ENCODE measurements around the gene SLC7A6.

SLC7A6 gene

DNA sequence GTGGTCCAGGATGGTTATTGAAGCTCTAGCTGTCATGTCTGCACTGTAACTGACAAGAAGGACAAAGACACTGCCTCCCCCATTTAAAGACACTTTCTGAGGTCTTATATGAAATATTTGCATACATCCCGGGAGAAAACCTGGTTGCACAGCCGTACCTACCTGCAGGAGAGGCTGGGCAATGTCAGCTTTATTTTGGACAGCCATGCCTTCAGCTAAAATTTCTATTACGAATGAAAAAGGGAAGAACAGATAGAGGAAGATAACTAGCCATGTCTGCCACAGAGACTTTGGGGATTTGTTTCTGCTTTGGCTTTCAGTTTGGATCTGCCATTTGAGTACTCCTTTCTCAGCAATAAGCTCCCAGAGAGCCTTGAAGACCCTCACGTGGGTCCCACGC lies 19.0 kb downstream of the SLC7A6 start:
- DNase-seq (ENCODE audit: extremely low spot score), result no peak
- ChIA-PET CTCF (interaction anchor here (0.7 to 15.4 kb wide), 10 partner anchors 11 to 212 kb away, joined by 3 to 268 read pairs (median 8); partner anchors contain the start of gene SLC7A6), POLR2A (interaction anchor here (1.0 to 1.2 kb wide), 2 partner anchors 18 to 19 kb away, joined by 3 to 4 read pairs; partner anchors contain the start of gene SLC7A6)
- TF ChIP-seq, protein P1, sequence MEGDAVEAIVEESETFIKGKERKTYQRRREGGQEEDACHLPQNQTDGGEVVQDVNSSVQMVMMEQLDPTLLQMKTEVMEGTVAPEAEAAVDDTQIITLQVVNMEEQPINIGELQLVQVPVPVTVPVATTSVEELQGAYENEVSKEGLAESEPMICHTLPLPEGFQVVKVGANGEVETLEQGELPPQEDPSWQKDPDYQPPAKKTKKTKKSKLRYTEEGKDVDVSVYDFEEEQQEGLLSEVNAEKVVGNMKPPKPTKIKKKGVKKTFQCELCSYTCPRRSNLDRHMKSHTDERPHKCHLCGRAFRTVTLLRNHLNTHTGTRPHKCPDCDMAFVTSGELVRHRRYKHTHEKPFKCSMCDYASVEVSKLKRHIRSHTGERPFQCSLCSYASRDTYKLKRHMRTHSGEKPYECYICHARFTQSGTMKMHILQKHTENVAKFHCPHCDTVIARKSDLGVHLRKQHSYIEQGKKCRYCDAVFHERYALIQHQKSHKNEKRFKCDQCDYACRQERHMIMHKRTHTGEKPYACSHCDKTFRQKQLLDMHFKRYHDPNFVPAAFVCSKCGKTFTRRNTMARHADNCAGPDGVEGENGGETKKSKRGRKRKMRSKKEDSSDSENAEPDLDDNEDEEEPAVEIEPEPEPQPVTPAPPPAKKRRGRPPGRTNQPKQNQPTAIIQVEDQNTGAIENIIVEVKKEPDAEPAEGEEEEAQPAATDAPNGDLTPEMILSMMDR (IDR thresholded peaks at IDR 0.05; ENCODE audit: control extremely low read depth, extremely low read depth, low read depth, missing control alignments), result no peak

DNA sequence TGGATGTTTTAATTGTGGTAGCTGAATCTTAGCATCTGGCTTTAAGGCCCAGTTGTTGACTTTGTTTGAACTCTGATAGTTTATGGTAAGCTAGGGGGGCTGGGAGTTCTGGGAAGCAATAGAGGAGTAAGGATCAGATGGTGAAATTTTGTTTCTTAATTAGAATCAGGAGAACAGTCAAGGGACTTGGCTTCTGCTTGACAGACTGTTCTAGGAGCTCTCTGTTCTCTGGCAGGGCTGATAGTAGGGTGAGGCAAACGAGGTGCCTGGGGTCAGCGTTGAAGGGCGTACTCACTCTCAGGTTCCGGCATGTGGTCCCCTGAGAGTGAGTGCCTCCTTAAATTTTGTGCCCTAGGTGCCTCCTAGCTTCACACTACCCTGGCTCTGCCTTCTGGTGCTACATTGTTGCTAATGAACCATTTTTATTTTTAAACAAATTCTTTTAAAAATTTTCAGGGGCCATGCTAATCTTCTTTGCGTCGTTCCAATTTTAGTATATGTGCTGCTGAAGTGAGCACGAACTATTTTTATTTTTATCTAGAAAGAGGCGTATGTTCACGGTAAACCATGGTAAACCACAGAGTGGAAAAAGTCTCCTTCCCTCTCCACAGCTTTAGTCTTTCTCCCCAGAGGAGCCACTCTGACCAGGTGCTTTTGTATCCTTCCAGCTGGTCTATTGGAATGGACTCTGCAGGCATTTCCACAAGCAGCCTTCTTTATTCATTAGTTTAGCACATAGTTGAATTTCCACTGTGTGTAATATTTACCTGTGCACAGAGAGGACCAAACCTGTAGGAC lies 19.7 kb downstream of the SLC7A6 start:
- ChIA-PET CTCF (interaction anchor here (0.7 to 15.4 kb wide), 11 partner anchors 9 to 46 kb away, joined by 3 to 268 read pairs (median 8); partner anchors contain the start of gene SLC7A6), POLR2A (interaction anchor here (0.6 to 1.3 kb wide), 6 partner anchors 12 to 536 kb away, joined by 3 to 6 read pairs (median 4); partner anchors contain the start of genes PRMT7, SLC7A6 and SLC7A6OS)
- TF ChIP-seq, protein P1 (IDR thresholded peaks at IDR 0.05; ENCODE audit: control extremely low read depth, extremely low read depth, low read depth, missing control alignments), result no peak
- DNase-seq (ENCODE audit: extremely low spot score), result peak; percentile 56

DNA sequence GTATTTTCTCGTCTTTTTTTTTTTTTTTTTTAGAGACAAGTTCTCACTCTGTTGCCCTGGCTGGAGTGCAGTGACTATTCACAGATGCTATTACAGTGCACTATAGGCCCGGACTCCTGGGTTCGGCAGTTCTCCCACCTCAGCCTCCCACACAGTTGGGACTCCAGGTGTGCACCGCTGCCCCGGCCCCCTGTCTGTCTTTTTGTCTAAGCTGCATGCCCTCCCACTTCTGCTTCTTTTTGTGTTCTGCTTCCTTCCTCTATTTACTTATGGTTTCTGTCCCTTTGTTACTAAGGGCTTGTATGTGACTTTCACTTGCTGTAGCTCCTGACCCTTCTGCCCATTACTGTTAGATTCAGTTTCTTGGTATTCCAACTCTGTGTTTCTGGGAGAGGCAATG lies 20.5 kb downstream of the SLC7A6 start:
- TF ChIP-seq, protein P1 (IDR thresholded peaks at IDR 0.05; ENCODE audit: control extremely low read depth, extremely low read depth, low read depth, missing control alignments), result no peak
- POLR2A ChIA-PET, result interaction anchor here (0.6 to 1.3 kb wide), 3 partner anchors 13 to 537 kb away, joined by 4 to 6 read pairs (median 4); partner anchors contain the start of genes PRMT7 and SLC7A6OS
- peak; percentile 74 for DNase-seq (ENCODE audit: extremely low spot score)
- CTCF ChIA-PET, result interaction anchor here (0.8 to 15.4 kb wide), 11 partner anchors 9 to 48 kb away, joined by 3 to 268 read pairs (median 8); partner anchors contain the start of gene SLC7A6

DNA sequence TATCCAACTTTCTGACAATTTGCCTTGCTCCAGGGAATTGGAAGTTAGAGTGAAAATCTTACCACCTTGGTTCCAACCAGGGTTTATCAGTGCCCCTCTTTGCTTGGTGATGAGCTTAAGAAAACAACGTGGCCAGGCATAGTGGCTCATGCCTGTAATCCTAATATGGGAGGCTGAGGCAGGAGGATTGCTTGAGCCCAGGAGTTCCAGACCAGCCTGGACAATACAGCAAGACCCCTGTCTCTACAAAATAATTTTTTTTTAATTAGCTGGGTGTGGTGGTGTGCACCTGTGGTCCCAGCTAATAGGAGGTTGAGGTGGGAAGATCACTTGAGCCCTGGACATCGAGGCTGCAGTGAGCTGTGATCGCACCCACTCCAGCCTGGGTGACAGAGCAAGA lies 21.4 kb downstream of the SLC7A6 start:
- DNase-seq (ENCODE audit: extremely low spot score), result no peak
- TF ChIP-seq, protein P1 (IDR thresholded peaks at IDR 0.05; ENCODE audit: control extremely low read depth, extremely low read depth, low read depth, missing control alignments), result no peak
- POLR2A ChIA-PET, result no interaction called here
- CTCF ChIA-PET, result interaction anchor here (1.3 to 15.4 kb wide), 10 partner anchors 10 to 47 kb away, joined by 3 to 268 read pairs (median 7); partner anchors contain the start of gene SLC7A6

DNA sequence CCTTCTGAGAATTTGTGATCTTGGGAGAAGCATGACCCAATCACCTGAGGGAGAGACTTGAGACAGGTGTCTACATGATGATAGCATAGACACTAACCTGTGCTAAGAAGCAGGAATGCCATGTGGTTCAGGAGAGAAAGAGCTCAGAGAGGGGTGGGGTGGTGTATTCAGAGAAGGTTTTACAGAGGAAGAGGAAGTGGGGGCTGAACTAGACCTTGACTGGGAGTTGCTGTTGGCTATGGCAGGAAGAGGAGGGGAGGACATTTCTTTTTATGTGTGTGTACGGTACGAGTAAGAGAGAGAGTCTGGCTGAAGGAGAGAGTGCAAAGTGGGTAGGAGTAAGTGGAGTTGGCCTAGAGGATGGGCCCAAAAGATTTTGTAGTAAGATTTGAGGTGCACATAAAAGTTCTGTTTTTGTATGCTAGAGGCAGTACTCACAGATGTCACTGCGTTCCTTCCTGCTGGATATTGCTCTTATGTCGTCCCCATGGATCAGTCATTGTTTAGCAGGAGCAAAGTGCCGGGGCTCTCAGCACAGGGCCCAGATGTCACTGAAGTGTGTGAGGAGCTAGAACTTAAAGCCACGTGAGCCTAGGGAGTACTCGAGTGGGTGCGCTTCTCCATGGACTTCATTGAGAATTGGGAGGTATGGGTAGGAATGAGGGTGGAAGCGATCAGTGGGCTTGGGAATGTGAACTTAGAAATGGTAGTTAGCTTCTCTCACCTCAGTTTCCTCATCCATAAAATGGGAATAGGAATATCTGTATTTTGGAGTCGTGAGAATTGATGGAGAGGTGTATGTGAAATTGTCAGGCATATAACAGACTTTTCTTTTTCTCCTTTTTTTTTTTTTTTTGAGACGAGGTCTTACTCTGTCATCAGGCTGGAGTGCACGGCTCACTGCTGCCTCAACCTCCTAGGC lies 22.1 kb downstream of the SLC7A6 start:
- TF ChIP-seq, protein P1 (IDR thresholded peaks at IDR 0.05; ENCODE audit: control extremely low read depth, extremely low read depth, low read depth, missing control alignments), result no peak
- CTCF ChIA-PET, result interaction anchor here (1.3 to 15.4 kb wide), 8 partner anchors 9 to 46 kb away, joined by 3 to 268 read pairs (median 14); partner anchors contain the start of gene SLC7A6
- POLR2A ChIA-PET, result no interaction called here
- DNase-seq (ENCODE audit: extremely low spot score), result no peak

Data from GM10248 (cell line).